NCI-H146 (cell line): ENCODE measurements around the gene DYNLT2.

ENCODE experiments used
- DNase-seq: peaks from one replicate; lab custom pipeline; 2025; lab: John Stamatoyannopoulos, UW

DYNLT2 gene

GRCh38 chr6:169701311-169701953, 49.9 kb downstream of the DYNLT2 start:
- peak; percentile 65 for DNase-seq

- DNase-seq = no peak
Measured at GRCh38 chr6:169700296-169700695, 51.1 kb downstream of the DYNLT2 start.

GRCh38 chr6:169697115-169697514, 54.3 kb downstream of the DYNLT2 start:
- peak; percentile 3 for DNase-seq

- no peak for DNase-seq
Measured at GRCh38 chr6:169695131-169695530, 56.2 kb downstream of the DYNLT2 start.

- no peak for DNase-seq
Measured at GRCh38 chr6:169692516-169692915, 58.9 kb downstream of the DYNLT2 start.

- DNase-seq = no peak
Measured at GRCh38 chr6:169691260-169691659, 60.1 kb downstream of the DYNLT2 start.
